D721Med (cell line): Measurements from ENCODE around the gene HCRT.

ENCODE experiments used
- DNase-seq: peaks from one replicate; pipeline ENCODE4 v3.0.0; 2011; ENCODE audit warnings: low spot score; ENCODE audit not compliant: insufficient read length
- FAIRE-seq: peaks from 2 replicates; lab custom pipeline; 2011; peaks lifted over from hg19 to GRCh38; lab: Jason Lieb, UNC
- CTCF ChIP-seq: IDR thresholded peaks from 2 replicates; pipeline ENCODE4 v1.5.1; 2012; ENCODE audit warnings: mild to moderate bottlenecking, control low read depth; ENCODE audit not compliant: insufficient read depth; ENCODE audit errors: missing control alignments

HCRT gene

GRCh38 chr17:42203354-42203753 is 18.1 kb upstream of the HCRT start:
- FAIRE-seq = no peak
- no peak for TF ChIP-seq CTCF
- DNase-seq = no peak

GRCh38 chr17:42202696-42203095 is 17.4 kb upstream of the HCRT start:
- FAIRE-seq = no peak
- TF ChIP-seq CTCF = no peak
- no peak for DNase-seq

- no peak for TF ChIP-seq CTCF
- FAIRE-seq (no peak), DNase-seq (no peak)
Observed at GRCh38 chr17:42202159-42202558, 16.9 kb upstream of the HCRT start.

GRCh38 chr17:42201458-42201772 is 16.2 kb upstream of the HCRT start:
- no peak for TF ChIP-seq CTCF
- FAIRE-seq (no peak), DNase-seq (no peak)

GRCh38 chr17:42200706-42201457 is 15.6 kb upstream of the HCRT start:
- no peak for DNase-seq
- TF ChIP-seq CTCF = no peak
- no peak for FAIRE-seq

GRCh38 chr17:42199416-42200011 is 14.3 kb upstream of the HCRT start:
- FAIRE-seq = no peak
- TF ChIP-seq CTCF = no peak
- DNase-seq = no peak

- DNase-seq (no peak), FAIRE-seq (no peak)
- TF ChIP-seq CTCF = no peak
Observed at GRCh38 chr17:42198897-42199296, 13.6 kb upstream of the HCRT start.
